Pancreas (tissue), 10 donors: ENCODE data around the gene ETFB. TPM values are rescaled to one million over a fixed set of nuclear protein-coding genes. Genes with fewer than 3 reads are reported as not detected.

Source experiments
- ATAC-seq, 4 donors: fragments of 200-7000 bp; cut with Tn5 transposase; one replicate each; pipeline versions ENCODE4 v1.8.0 to v1.9.1; 2020; ENCODE audit warnings: mild to moderate bottlenecking in 4 of 4, moderate library complexity in 4 of 4
- DNase-seq, 6 donors: peaks; one replicate each; pipeline ENCODE4 v3.0.0-alpha.2; 2020
- FAIRE-seq: peaks from 2 replicates; lab custom pipeline; 2012; peaks lifted over from hg19 to GRCh38; lab: Jason Lieb, UNC
- H3K27ac ChIP-seq, 4 donors: fragments of 200-600 bp; sonication (generic); 1 replicate in 3 of 4; 2 replicates in 1 of 4; pipeline versions ENCODE4 v1.5.0 to v1.8.0; 2020
- H3K27me3 ChIP-seq, 4 donors: fragments of 200-600 bp; one replicate each; pipeline ENCODE4 v1.8.0; 2021
- H3K36me3 ChIP-seq, 3 donors: fragments of 200-600 bp; sonication (generic) in 1 of 3; one replicate each; pipeline versions ENCODE4 v1.5.0 to v1.8.0; 2020 to 2021
- H3K4me1 ChIP-seq, 3 donors: fragments of 200-600 bp; one replicate each; pipeline ENCODE4 v1.8.0; 2021
- H3K4me3 ChIP-seq, 4 donors: fragments of 200-600 bp; sonication (generic) in 2 of 4; one replicate each; pipeline versions ENCODE4 v1.5.0 to v1.8.0; 2020 to 2021
- H3K9me3 ChIP-seq, 4 donors: fragments of 200-600 bp; one replicate each; pipeline ENCODE4 v1.8.0; 2021
- WGBS, 2 donors: extraction: QIAGEN DNeasy Blood & Tissue Kit; methylation state at CpG; one replicate each; pipeline ENCODE4 v1.1.7; 2013; 5-methylcytosine and 5-hydroxymethylcytosine counted together
- intact Hi-C, 3 donors: fragments of 100-400 bp; cut with DNase I; formaldehyde crosslinking; loops; one replicate each; pipeline versions ENCODE4 v1.11.1 to v1.14.2; 2022
- polyA plus RNA-seq, 2 donors: library from polyadenylated mRNA; stranded (reverse); fragments of 200-250 nt; gene quantifications; one replicate each; pipeline ENCODE4 v1.2.3, GENCODE V29; 2013
- total RNA-seq, 6 donors: library from RNA; stranded (reverse); fragmentation: NEBNext Ultra II Directional in 4 of 6; extraction: Animal tissue kit (Norgen Biotek cat#: 25700) in 4 of 6; gene quantifications; one replicate each; pipeline versions ENCODE4 v1.2.1 to v1.2.4, GENCODE V29; 2021 to 2023
- TF ChIP-seq, protein P1 (sequence below), 4 donors: fragments of 200-600 bp; sonication (generic) in 3 of 4; IDR thresholded peaks; one replicate each; pipeline versions ENCODE4 v1.5.0 to v1.8.0; 2021; ENCODE audit warnings: antibody characterized with exemption in 4 of 4
- donor health status: healthy with polysubstance abuse.
- donor health status: DM: no; HTN: no; CAD: no; lungs with moderate emphysema.
- donor health status: DM: no; HTN: no; CAD: no.
- donor health status: control.
- donor health status: control.
- donor health status: Bipolar disorder and iron deficiency.
- donor health status: DM: yes; HTN: yes; CAD: no.
- donor health status: DM: no; HTN: no; CAD: no.
- donor health status: DM: no; HTN: no; CAD: no.
- donor health status: DM: yes; HTN: yes; CAD: no.

Gene ETFB
- total and polyA plus RNA-seq, 8 donors = 34.0 to 77.4 (median 47.6) TPM

DNA sequence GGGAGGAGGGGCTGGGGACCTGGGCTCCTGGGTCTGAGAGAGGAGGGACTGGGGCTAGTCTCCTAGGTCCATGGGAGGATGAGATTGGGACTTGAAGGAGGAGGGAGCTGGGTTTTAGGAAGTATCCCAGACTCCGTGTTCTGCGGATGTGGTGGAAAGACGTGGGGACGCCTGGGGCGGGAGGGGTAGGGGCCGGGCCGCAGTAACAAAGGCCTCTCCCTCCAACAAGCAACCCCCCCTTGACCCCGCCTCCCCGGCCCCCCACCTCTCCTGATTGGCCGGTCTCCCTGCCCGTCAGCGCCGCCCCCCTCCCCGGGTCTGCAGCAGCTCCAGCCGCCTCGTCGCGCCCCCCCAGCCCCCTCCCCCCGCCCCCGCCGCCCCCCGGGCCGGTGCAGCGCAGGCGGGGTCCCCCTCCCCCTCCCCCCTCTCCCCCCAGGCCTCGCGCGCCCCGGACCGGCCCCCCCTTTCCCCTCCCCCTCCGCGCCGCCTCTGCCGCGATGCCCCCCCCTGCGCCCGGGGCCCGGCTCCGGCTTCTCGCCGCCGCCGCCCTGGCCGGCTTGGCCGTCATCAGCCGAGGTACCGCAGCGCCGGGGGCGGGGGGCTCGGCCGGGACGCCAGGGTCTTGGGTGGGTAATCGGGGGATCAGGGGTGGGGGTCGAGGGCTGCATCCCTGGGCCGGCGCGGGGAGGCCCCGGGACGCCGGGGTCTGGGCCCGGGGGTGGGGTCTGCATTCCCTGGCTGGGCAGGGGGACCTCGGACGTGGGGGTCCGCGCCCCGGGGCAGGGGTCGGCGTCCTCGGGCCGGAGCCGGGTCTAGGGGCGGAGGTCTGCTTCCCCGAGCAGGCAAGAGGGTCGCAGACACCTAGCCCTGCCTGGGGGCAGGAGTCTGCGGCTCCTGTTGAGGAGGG lies 54.6 kb downstream of the ETFB start, which contains the start of gene IGLON5:
IGLON5 (plus strand) TSS at position 294 of the 907 bp plus-strand sequence; CDS start at position 498, 204 bp downstream.
- DNase-seq = no peak
- TF ChIP-seq, protein P1, sequence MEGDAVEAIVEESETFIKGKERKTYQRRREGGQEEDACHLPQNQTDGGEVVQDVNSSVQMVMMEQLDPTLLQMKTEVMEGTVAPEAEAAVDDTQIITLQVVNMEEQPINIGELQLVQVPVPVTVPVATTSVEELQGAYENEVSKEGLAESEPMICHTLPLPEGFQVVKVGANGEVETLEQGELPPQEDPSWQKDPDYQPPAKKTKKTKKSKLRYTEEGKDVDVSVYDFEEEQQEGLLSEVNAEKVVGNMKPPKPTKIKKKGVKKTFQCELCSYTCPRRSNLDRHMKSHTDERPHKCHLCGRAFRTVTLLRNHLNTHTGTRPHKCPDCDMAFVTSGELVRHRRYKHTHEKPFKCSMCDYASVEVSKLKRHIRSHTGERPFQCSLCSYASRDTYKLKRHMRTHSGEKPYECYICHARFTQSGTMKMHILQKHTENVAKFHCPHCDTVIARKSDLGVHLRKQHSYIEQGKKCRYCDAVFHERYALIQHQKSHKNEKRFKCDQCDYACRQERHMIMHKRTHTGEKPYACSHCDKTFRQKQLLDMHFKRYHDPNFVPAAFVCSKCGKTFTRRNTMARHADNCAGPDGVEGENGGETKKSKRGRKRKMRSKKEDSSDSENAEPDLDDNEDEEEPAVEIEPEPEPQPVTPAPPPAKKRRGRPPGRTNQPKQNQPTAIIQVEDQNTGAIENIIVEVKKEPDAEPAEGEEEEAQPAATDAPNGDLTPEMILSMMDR (IDR thresholded peaks at IDR 0.05) = no peak
- no peaks in the 10 kb centered on the region for H3K4me1 ChIP-seq
- 3 to 5% methylated on average over 34 to 58 of the region's 76 CpGs for WGBS, 2 donors
- intact Hi-C loops = no loop called here
- H3K27me3 ChIP-seq = peaks cover 0 to 4% (median 0%) of the 10 kb centered on the region in 4 donors
- no peaks in the 10 kb centered on the region for H3K9me3 ChIP-seq
- H3K36me3 ChIP-seq = no peaks in the 10 kb centered on the region
- H3K4me3 ChIP-seq = no peak within 1 kb of the TSS
- H3K27ac ChIP-seq = no peak within 1 kb of the TSS
- FAIRE-seq = no peak
- ATAC-seq = no peak

DNA sequence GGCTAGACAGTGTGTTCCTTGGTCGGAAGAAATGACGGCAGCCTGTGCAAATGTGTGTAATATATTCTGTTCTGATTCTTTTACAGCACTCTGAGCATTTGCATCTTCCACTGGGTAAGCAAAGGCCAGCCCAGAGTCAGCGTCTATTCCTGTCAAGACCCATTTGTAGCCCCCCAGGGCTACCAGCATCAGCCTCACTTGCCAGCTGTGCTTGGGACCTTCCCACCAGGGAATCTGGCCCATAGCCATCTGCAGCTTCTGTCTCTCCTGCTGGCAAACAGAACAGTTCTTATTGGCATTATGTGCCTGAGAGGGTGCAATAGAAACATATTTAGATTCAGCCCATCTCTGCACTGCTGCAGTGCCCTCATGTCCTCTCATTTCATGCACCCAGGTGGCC lies 60.7 kb downstream of the ETFB start:
- no peaks in the 10 kb centered on the region for H3K36me3 ChIP-seq
- no peak for FAIRE-seq

DNA sequence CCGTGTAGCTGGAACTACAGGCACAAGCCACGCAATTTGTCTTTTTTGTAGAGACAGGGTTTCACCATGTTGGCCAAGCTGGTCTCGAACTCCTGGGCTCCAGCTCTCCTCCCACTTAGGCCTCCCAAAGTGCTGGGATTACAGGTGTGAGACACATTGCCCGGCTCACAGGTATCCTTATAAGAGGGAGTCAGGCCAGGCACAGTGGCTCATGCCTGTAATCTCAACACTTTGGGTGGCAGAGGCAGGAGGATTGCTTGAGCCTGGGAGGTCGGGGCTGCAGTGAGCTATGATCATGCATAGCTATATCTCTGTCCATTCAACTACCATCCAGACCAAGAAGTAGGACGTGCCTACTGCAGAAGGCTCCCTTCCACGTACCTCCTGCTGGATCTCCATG lies 64.9 kb downstream of the ETFB start:
- 47 to 57% methylated on average over 7 of the region's 7 CpGs for WGBS, 2 donors
- Histone ChIP-seq H3K27me3 (no peaks in the 10 kb centered on the region), H3K4me3 (no peak overlapping the region), H3K27ac (no peak overlapping the region), H3K9me3 (no peaks in the 10 kb centered on the region), H3K4me1 (no peaks in the 10 kb centered on the region), H3K36me3 (no peaks in the 10 kb centered on the region)
- ATAC-seq (no peak), DNase-seq (no peak), FAIRE-seq (no peak)
- intact Hi-C loops = no loop called here
- TF ChIP-seq, protein P1 (IDR thresholded peaks at IDR 0.05) = no peak

More for the DNA sequence above, 60.7 kb downstream of the ETFB start:
- TF ChIP-seq, protein P1 (IDR thresholded peaks at IDR 0.05) = no peak
- Histone ChIP-seq H3K27ac (no peak overlapping the region), H3K4me1 (no peaks in the 10 kb centered on the region), H3K9me3 (no peaks in the 10 kb centered on the region), H3K4me3 (no peak overlapping the region), H3K27me3 (no peaks in the 10 kb centered on the region)
- 47 to 63% methylated on average over 3 of the region's 3 CpGs for WGBS, 2 donors
- intact Hi-C loops = no loop called here
- DNase-seq = no peak
- no peak for ATAC-seq

DNA sequence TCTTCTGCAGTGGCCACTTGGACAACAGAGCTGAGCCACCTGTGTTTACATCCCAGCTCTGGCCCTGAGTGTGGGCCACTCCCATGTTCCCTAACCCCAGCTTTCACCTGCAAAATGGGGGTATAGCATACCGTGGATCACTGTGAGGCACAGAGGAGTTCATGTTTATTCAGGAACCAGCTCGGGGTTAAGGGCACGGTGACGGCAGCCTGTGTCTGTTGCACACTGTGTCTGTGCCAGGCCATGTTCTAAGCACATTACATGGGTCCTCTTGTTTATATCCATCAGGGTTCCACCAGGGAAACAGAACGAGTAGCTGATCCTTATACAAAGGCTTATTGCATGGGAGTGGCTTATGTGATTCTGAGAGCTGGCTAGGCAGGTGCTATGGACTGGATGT lies 68.8 kb downstream of the ETFB start:
- TF ChIP-seq, protein P1 (IDR thresholded peaks at IDR 0.05) = no peak
- ATAC-seq (no peak), FAIRE-seq (no peak), DNase-seq (no peak)
- Histone ChIP-seq H3K27ac (no peak overlapping the region), H3K27me3 (no peaks in the 10 kb centered on the region), H3K4me3 (no peak overlapping the region), H3K4me1 (no peaks in the 10 kb centered on the region), H3K9me3 (no peaks in the 10 kb centered on the region), H3K36me3 (no peaks in the 10 kb centered on the region)
- 43% methylated on average over 5 of the region's 5 CpGs for WGBS, 2 donors
- intact Hi-C loops = no loop called here
